ENCODE results near the gene FRAT1. TPM values are rescaled to one million over a fixed set of nuclear protein-coding genes. Genes with fewer than 3 reads are reported as not detected.

Gene FRAT1
- total RNA-seq, 1 experiment from 2014 or later: 2.3 TPM

- Mint-ChIP-seq H3K36me3 (ENCODE audit: insufficient read depth, unreplicated experiment) (peaks cover 11% of the 10 kb centered on the region), H3K4me3 (ENCODE audit: unreplicated experiment) (peak overlapping the region; percentile 86), H3K4me1 (ENCODE audit: low read depth, unreplicated experiment) (peaks cover 7% of the 10 kb centered on the region), H3K27me3 (ENCODE audit: insufficient read depth, unreplicated experiment) (peaks cover 3% of the 10 kb centered on the region), H3K9me3 (ENCODE audit: unreplicated experiment) (no peaks in the 10 kb centered on the region), H3K27ac (ENCODE audit: unreplicated experiment) (no peak overlapping the region)
- Histone ChIP-seq H3K4me1 (peaks cover 4% of the 10 kb centered on the region), H3K36me3 (ENCODE audit: control insufficient read depth, insufficient read depth, low read length) (no peaks in the 10 kb centered on the region), H3K9me3 (no peaks in the 10 kb centered on the region), H3K4me3 (ENCODE audit: low read depth, low read length) (peak overlapping the region; percentile 94), H3K27me3 (replicated peaks; ENCODE audit: control insufficient read depth, insufficient read depth, low read length) (no peaks in the 10 kb centered on the region)
- intact Hi-C loops (cut with micrococcal nuclease; ENCODE audit: unreplicated experiment): loop anchor here (1.0 to 2.0 kb wide), 2 partner anchors 15 to 28 kb away; partner anchors contain the start of genes ARHGAP19 and FRAT2
- ChIA-PET POLR2A (interaction anchor here (0.6 to 1.0 kb wide), 3 partner anchors 8 to 650 kb away, joined by 3 to 4 read pairs (median 3); partner anchors contain the start of gene ARHGAP19), CTCF (no interaction called here)
- DNase-seq: peak in 1 of 2 experiments; percentile 53
- BruUV-seq (replicated peaks): no TSS peak
- TF ChIP-seq CTCF (IDR thresholded peaks at IDR 0.05; ENCODE audit: insufficient read depth in 1 of 2, low read depth in 1 of 2, low read length in 1 of 2, severe bottlenecking in 1 of 2, unreplicated experiment in 1 of 2): peak in 1 of 2 experiments; percentile 26
Measured at GRCh38 chr10:97319671-97320479, 804 bp downstream of the FRAT1 start.

GRCh38 chr10:97320480-97321031 lies 1.5 kb downstream of the FRAT1 start:
- Mint-ChIP-seq H3K36me3 (ENCODE audit: insufficient read depth, unreplicated experiment) (peaks cover 11% of the 10 kb centered on the region), H3K4me1 (ENCODE audit: low read depth, unreplicated experiment) (peaks cover 7% of the 10 kb centered on the region), H3K4me3 (ENCODE audit: unreplicated experiment) (peak overlapping the region; percentile 86), H3K27ac (ENCODE audit: unreplicated experiment) (no peak overlapping the region), H3K27me3 (ENCODE audit: insufficient read depth, unreplicated experiment) (peaks cover 3% of the 10 kb centered on the region), H3K9me3 (ENCODE audit: unreplicated experiment) (no peaks in the 10 kb centered on the region)
- Histone ChIP-seq H3K27me3 (replicated peaks; ENCODE audit: control insufficient read depth, insufficient read depth, low read length) (no peaks in the 10 kb centered on the region), H3K4me1 (peaks cover 4% of the 10 kb centered on the region), H3K36me3 (ENCODE audit: control insufficient read depth, insufficient read depth, low read length) (no peaks in the 10 kb centered on the region), H3K4me3 (ENCODE audit: low read depth, low read length) (peak overlapping the region; percentile 94), H3K9me3 (no peaks in the 10 kb centered on the region)
- BruUV-seq (replicated peaks): TSS peak; percentile 49
- POLR2A ChIA-PET: interaction anchor here (0.6 kb wide), 1 partner anchor 651 kb away, joined by 3 read pairs; no protein-coding TSS in a partner anchor
- TF ChIP-seq CTCF (IDR thresholded peaks at IDR 0.05; ENCODE audit: insufficient read depth in 1 of 2, low read depth in 1 of 2, low read length in 1 of 2, severe bottlenecking in 1 of 2, unreplicated experiment in 1 of 2): no peak
- DNase-seq: no peak
- CTCF ChIA-PET: no interaction called here
- intact Hi-C loops (cut with micrococcal nuclease; ENCODE audit: unreplicated experiment): no loop called here

- H3K27ac Mint-ChIP-seq (ENCODE audit: unreplicated experiment): no peak overlapping the region
Measured at GRCh38 chr10:97321032-97321803, 2.1 kb downstream of the FRAT1 start.

More at GRCh38 chr10:97321032-97321803, 2.1 kb downstream of the FRAT1 start:
- H3K4me1 ChIP-seq: peaks cover 4% of the 10 kb centered on the region
- POLR2A ChIA-PET: no interaction called here
- Mint-ChIP-seq H3K4me1 (ENCODE audit: low read depth, unreplicated experiment) (peaks cover 12% of the 10 kb centered on the region), H3K36me3 (ENCODE audit: insufficient read depth, unreplicated experiment) (peaks cover 17% of the 10 kb centered on the region), H3K4me3 (ENCODE audit: unreplicated experiment) (no peak overlapping the region), H3K9me3 (ENCODE audit: unreplicated experiment) (no peaks in the 10 kb centered on the region), H3K27me3 (ENCODE audit: insufficient read depth, unreplicated experiment) (peaks cover 3% of the 10 kb centered on the region)
- no peak for DNase-seq
- no peaks in the 10 kb centered on the region for H3K27me3 ChIP-seq (replicated peaks; ENCODE audit: control insufficient read depth, insufficient read depth, low read length)
- no peaks in the 10 kb centered on the region for H3K9me3 ChIP-seq
- CTCF ChIA-PET: no interaction called here
- BruUV-seq (replicated peaks): no TSS peak
- TF ChIP-seq CTCF (IDR thresholded peaks at IDR 0.05; ENCODE audit: insufficient read depth in 1 of 2, low read depth in 1 of 2, low read length in 1 of 2, severe bottlenecking in 1 of 2, unreplicated experiment in 1 of 2): no peak
- no peaks in the 10 kb centered on the region for H3K36me3 ChIP-seq (ENCODE audit: control insufficient read depth, insufficient read depth, low read length)
- no peak overlapping the region for H3K4me3 ChIP-seq (ENCODE audit: low read depth, low read length)
- intact Hi-C loops (cut with micrococcal nuclease; ENCODE audit: unreplicated experiment): no loop called here

Data from Caco-2 (cell line).